LNCaP clone FGC (cell line): ENCODE data around the gene CDK6.

Source experiments
- DNase-seq: peaks from one replicate; pipeline ENCODE4 v3.0.0-alpha.2; 2011; ENCODE audit warnings: low read depth
- H3K4me3 ChIP-seq: 2 replicates; pipeline ENCODE4 v1.5.1; 2011; ENCODE audit warnings: mild to moderate bottlenecking, low read depth, low read length, control low read depth
- CTCF ChIP-seq: IDR thresholded peaks from 2 replicates; pipeline ENCODE4 v1.5.1; 2012; ENCODE audit warnings: mild to moderate bottlenecking; ENCODE audit not compliant: control insufficient read depth, insufficient read depth; ENCODE audit errors: extremely low read depth

The CDK6 gene

GRCh38 chr7:92730808-92731207 lies 105.6 kb downstream of the CDK6 start:
- TF ChIP-seq CTCF = no peak
- H3K4me3 ChIP-seq = no peak overlapping the region
- no peak for DNase-seq

GRCh38 chr7:92729751-92730150 lies 106.6 kb downstream of the CDK6 start:
- H3K4me3 ChIP-seq = no peak overlapping the region
- no peak for DNase-seq
- no peak for TF ChIP-seq CTCF

GRCh38 chr7:92729172-92729571 lies 107.2 kb downstream of the CDK6 start:
- DNase-seq = no peak
- no peak for TF ChIP-seq CTCF
- H3K4me3 ChIP-seq = no peak overlapping the region

GRCh38 chr7:92727755-92728154 lies 108.6 kb downstream of the CDK6 start:
- DNase-seq = no peak
- TF ChIP-seq CTCF = no peak
- H3K4me3 ChIP-seq = no peak overlapping the region

- TF ChIP-seq CTCF = no peak
- H3K4me3 ChIP-seq = no peak overlapping the region
- DNase-seq = no peak
Measured at GRCh38 chr7:92725161-92725925, 111.0 kb downstream of the CDK6 start.

GRCh38 chr7:92723943-92724342 lies 112.4 kb downstream of the CDK6 start:
- no peak overlapping the region for H3K4me3 ChIP-seq
- TF ChIP-seq CTCF = no peak
- no peak for DNase-seq

GRCh38 chr7:92723205-92723604 lies 113.2 kb downstream of the CDK6 start:
- H3K4me3 ChIP-seq = no peak overlapping the region
- no peak for DNase-seq
- TF ChIP-seq CTCF = no peak
